ENCODE data around the gene MAN1C1. TPM values are rescaled to one million over a fixed set of nuclear protein-coding genes. Genes with fewer than 3 reads are reported as not detected.

Gene MAN1C1
- total RNA-seq, 1 experiment from 2014 or later = 16.8 TPM

GRCh38 chr1:25744636-25745425, 128.2 kb downstream of the MAN1C1 start:
- DNase-seq (ENCODE audit: low spot score) (no peak), ATAC-seq (no peak)
- Mint-ChIP-seq H3K9me3 (no peaks in the 10 kb centered on the region), H3K27ac (peak overlapping the region; percentile 89), H3K27me3 (ENCODE audit: low read depth) (no peaks in the 10 kb centered on the region), H3K4me1 (peaks cover 42% of the 10 kb centered on the region), H3K36me3 (no peaks in the 10 kb centered on the region), H3K4me3 (no peak overlapping the region)
- ChIA-PET CTCF (interaction anchor here (0.6 to 3.1 kb wide), 8 partner anchors 14 to 283 kb away, joined by 3 to 9 read pairs (median 4); no protein-coding TSS in a partner anchor), POLR2A (no interaction called here)
- TF ChIP-seq ZNF121 (CRISPR knock-in tag; IDR thresholded peaks at IDR 0.05) (no peak), KAT7 (CRISPR knock-in tag; IDR thresholded peaks at IDR 0.05; ENCODE audit: borderline replicate concordance) (no peak), ZNF317 (CRISPR knock-in tag; IDR thresholded peaks at IDR 0.05; ENCODE audit: borderline replicate concordance, low read depth) (no peak), USF2 (CRISPR knock-in tag; IDR thresholded peaks at IDR 0.05) (no peak), TEAD1 (CRISPR knock-in tag; IDR thresholded peaks at IDR 0.05) (no peak), OVOL2 (CRISPR knock-in tag; IDR thresholded peaks at IDR 0.05; ENCODE audit: borderline replicate concordance) (no peak), E2F4 (CRISPR knock-in tag; IDR thresholded peaks at IDR 0.05; ENCODE audit: borderline replicate concordance, low read depth) (no peak), SOX15 (CRISPR knock-in tag; IDR thresholded peaks at IDR 0.05) (no peak), NR2C2 (CRISPR knock-in tag; IDR thresholded peaks at IDR 0.05) (no peak), ZNF671 (CRISPR knock-in tag; IDR thresholded peaks at IDR 0.05) (no peak), STAT6 (CRISPR knock-in tag; conservative IDR thresholded peaks at IDR 0.05; ENCODE audit: low read depth) (no peak), SMAD3 (CRISPR knock-in tag; IDR thresholded peaks at IDR 0.05; ENCODE audit: borderline replicate concordance) (no peak), ZNF281 (CRISPR knock-in tag; IDR thresholded peaks at IDR 0.05) (no peak)

- Mint-ChIP-seq H3K4me3 (no peak overlapping the region), H3K27me3 (ENCODE audit: low read depth) (no peaks in the 10 kb centered on the region), H3K27ac (no peak overlapping the region), H3K9me3 (no peaks in the 10 kb centered on the region), H3K36me3 (no peaks in the 10 kb centered on the region), H3K4me1 (peaks cover 42% of the 10 kb centered on the region)
- DNase-seq (ENCODE audit: low spot score) (no peak), ATAC-seq (no peak)
- ChIA-PET POLR2A (interaction anchor here (0.6 to 0.8 kb wide), 2 partner anchors 12 to 42 kb away, joined by 3 to 4 read pairs; no protein-coding TSS in a partner anchor), CTCF (interaction anchor here (0.6 to 3.0 kb wide), 7 partner anchors 12 to 175 kb away, joined by 3 to 15 read pairs (median 7); no protein-coding TSS in a partner anchor)
- TF ChIP-seq MXD4 (CRISPR knock-in tag; IDR thresholded peaks at IDR 0.05; ENCODE audit: borderline replicate concordance) = no peak
Measured at GRCh38 chr1:25746299-25747045, 129.9 kb downstream of the MAN1C1 start.

All from WTC11 (cell line).